OCI-LY3 (cell line): Measurements from ENCODE around the gene PMEL.
A peak's percentile ranks its signal among the peaks of the same experiment; 100 is the strongest.

Experiments used
- H2AFZ ChIP-seq: fragments of 200-600, 300-600 bp; shearing (Covaris generic); 2 replicates; pipeline ENCODE4 v1.6.0; 2014; ENCODE audit warnings: antibody characterized with exemption, low read depth, low read length
- H3K27ac ChIP-seq: fragments of 200-600, 300-600 bp; sonication (generic); 2 replicates; pipeline ENCODE4 v1.5.1; 2014; ENCODE audit warnings: mild to moderate bottlenecking, low read length, moderate library complexity, mixed read lengths
- H3K27me3 ChIP-seq: fragments of 200-600, 300-600 bp; sonication (generic); 2 replicates; pipeline ENCODE4 v1.6.1; 2014; ENCODE audit warnings: low read depth, low read length, mixed read lengths
- H3K36me3 ChIP-seq: fragments of 200-600, 300-600 bp; sonication (generic); replicated peaks from 2 replicates; pipeline ENCODE3; 2014; ENCODE audit warnings: low read depth, low read length, mixed read lengths
- H3K4me1 ChIP-seq: fragments of 300-600, 200-600 bp; sonication (generic); 2 replicates; pipeline ENCODE4 v1.6.1; 2014; ENCODE audit warnings: low read length, mixed read lengths
- H3K4me2 ChIP-seq: fragments of 200-600, 300-600 bp; sonication (generic); 2 replicates; pipeline ENCODE4 v1.6.1; 2014; ENCODE audit warnings: low read length, mixed read lengths
- H3K4me3 ChIP-seq: fragments of 300-600, 200-600 bp; sonication (generic); 2 replicates; pipeline ENCODE4 v1.5.1; 2014; ENCODE audit warnings: antibody characterized with exemption, mild to moderate bottlenecking, low read length, moderate library complexity
- H3K79me2 ChIP-seq: fragments of 300-600, 200-600 bp; shearing (Covaris generic); 2 replicates; pipeline ENCODE4 v1.6.1; 2014; ENCODE audit warnings: mild to moderate bottlenecking, low read length, mixed read lengths
- H3K9ac ChIP-seq: fragments of 300-600, 200-600 bp; shearing (Covaris generic); 2 replicates; pipeline ENCODE4 v1.6.0; 2014; ENCODE audit warnings: mild to moderate bottlenecking, low read length, moderate library complexity
- H3K9me3 ChIP-seq: fragments of 200-600, 300-600 bp; shearing (Covaris generic); 2 replicates; pipeline ENCODE4 v1.6.1; 2014; ENCODE audit warnings: low read length, mixed read lengths; ENCODE audit not compliant: insufficient read depth
- H4K20me1 ChIP-seq: fragments of 200-600, 300-600 bp; sonication (generic); 2 replicates; pipeline ENCODE4 v1.6.1; 2016; ENCODE audit warnings: low read length, mixed read lengths; ENCODE audit not compliant: insufficient read depth
- EZH2phosphoT487 ChIP-seq: fragments of 200-600 bp; shearing (Covaris generic); IDR thresholded peaks from 2 replicates; pipeline ENCODE4 v1.6.1; 2018; ENCODE audit warnings: antibody characterized with exemption, mixed run types, low read depth
- TF ChIP-seq, protein P1 (sequence below): fragments of 200-600, 300-600 bp; sonication (generic); IDR thresholded peaks from 2 replicates; pipeline ENCODE4 v1.5.1; 2014; ENCODE audit warnings: antibody characterized with exemption, low read length, low read depth

PMEL gene

GRCh38 chr12:55965941-55966407, at the start of gene PMEL:
TSS of gene PMEL (minus strand) at chr12:55966042. CDS start at chr12:55966011, 31 bp downstream.
- Histone ChIP-seq H3K4me2 (peak within 1 kb of the TSS; percentile 93), H3K4me3 (peak within 1 kb of the TSS; percentile 96), H3K27me3 (no peaks in the 10 kb centered on the region), H3K9ac (peak within 1 kb of the TSS; percentile 96), H4K20me1 (no peaks in the 10 kb centered on the region), H3K4me1 (peaks cover 25% of the 10 kb centered on the region), H2AFZ (peak within 1 kb of the TSS; percentile 94), H3K36me3 (peaks cover 16% of the 10 kb centered on the region), H3K27ac (peak within 1 kb of the TSS; percentile 25), H3K9me3 (no peaks in the 10 kb centered on the region), H3K79me2 (peaks cover 13% of the 10 kb centered on the region)
- TF ChIP-seq, protein P1, sequence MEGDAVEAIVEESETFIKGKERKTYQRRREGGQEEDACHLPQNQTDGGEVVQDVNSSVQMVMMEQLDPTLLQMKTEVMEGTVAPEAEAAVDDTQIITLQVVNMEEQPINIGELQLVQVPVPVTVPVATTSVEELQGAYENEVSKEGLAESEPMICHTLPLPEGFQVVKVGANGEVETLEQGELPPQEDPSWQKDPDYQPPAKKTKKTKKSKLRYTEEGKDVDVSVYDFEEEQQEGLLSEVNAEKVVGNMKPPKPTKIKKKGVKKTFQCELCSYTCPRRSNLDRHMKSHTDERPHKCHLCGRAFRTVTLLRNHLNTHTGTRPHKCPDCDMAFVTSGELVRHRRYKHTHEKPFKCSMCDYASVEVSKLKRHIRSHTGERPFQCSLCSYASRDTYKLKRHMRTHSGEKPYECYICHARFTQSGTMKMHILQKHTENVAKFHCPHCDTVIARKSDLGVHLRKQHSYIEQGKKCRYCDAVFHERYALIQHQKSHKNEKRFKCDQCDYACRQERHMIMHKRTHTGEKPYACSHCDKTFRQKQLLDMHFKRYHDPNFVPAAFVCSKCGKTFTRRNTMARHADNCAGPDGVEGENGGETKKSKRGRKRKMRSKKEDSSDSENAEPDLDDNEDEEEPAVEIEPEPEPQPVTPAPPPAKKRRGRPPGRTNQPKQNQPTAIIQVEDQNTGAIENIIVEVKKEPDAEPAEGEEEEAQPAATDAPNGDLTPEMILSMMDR, result no peak
- no peak for TF ChIP-seq EZH2phosphoT487

DNA sequence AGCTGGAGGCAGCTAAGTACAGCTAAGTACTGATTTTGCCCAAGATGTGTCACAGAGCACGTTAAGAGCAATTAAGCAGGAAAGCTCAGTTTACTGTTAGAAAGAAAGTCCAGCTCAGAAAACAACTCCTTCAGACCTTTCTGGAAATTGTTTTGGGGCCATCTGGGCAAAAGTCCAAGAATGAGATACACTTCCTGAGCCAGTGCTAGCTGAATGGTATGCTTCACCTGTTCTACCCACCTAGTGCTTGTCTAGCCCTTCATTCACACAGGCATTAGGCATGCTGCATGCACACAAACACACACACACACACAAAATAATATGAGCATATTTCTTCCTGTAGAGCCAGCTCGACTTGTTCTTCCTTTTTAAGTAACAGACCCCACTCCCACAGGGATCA, 48.4 kb upstream of the PMEL start:
- no peak overlapping the region for H2AFZ ChIP-seq
- no peak for TF ChIP-seq EZH2phosphoT487
- TF ChIP-seq, protein P1, result no peak
- H3K79me2 ChIP-seq, result no peaks in the 10 kb centered on the region
- no peaks in the 10 kb centered on the region for H3K27me3 ChIP-seq
- H3K9me3 ChIP-seq, result no peaks in the 10 kb centered on the region
- H3K4me3 ChIP-seq, result no peak overlapping the region
- no peak overlapping the region for H3K27ac ChIP-seq
- H3K4me1 ChIP-seq, result no peaks in the 10 kb centered on the region
- H3K9ac ChIP-seq, result no peak overlapping the region
- no peaks in the 10 kb centered on the region for H3K36me3 ChIP-seq
- H4K20me1 ChIP-seq, result no peaks in the 10 kb centered on the region
- H3K4me2 ChIP-seq, result no peak overlapping the region

DNA sequence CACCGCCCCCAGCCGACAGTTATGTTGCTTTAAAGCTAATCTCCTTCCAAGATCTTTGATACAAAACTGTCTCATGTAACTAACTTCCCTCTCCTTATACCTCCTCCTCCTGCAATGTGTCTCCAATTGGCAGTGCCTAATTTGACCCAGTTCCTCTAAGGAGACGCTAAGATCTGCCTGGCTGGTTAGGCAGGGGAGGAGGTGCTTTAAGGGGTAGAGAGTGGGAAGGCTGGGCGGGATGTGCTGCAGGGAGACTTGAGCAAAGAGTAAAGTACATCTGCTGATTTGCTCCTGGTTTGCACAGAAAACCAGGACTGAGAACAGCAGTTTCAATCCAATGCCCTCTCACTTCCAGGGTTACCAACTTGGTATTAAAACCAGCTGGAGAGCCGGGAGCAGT, 47.6 kb upstream of the PMEL start:
- Histone ChIP-seq H3K27ac (no peak overlapping the region), H3K4me1 (no peaks in the 10 kb centered on the region)

DNA sequence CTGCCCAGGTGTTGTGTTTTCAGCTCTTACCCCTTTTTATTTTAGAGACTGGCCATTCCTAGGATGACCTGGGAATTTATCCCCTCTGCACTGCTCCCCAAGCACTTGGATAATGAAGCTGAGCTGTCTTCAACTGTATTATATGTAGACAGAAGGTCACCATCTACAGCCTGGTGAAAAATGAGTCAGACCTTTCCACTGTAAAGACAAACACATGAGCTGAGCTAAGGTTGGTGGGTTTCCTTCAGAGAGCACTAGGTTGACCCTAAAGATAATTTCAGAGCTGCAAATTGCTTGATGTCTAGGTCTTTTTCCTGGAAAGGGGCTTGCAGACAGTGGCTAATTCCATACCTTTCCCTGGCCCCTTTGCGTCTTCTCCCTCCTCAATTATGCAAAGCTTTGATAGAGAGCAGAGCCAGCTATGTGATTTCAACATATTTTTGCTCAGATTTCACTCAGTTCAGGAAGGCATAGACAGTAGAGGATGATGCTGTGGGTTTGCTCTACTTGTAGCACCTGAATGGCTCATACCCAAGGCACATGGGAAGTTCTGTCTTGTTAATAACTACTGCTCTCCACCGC, 45.8 kb upstream of the PMEL start:
- Histone ChIP-seq H3K79me2 (no peaks in the 10 kb centered on the region), H3K27me3 (no peaks in the 10 kb centered on the region), H3K4me1 (peaks cover 8% of the 10 kb centered on the region; the same call in 1 of the 2 replicates), H3K36me3 (no peaks in the 10 kb centered on the region), H3K9ac (no peak overlapping the region), H3K9me3 (no peaks in the 10 kb centered on the region), H4K20me1 (no peaks in the 10 kb centered on the region), H3K27ac (no peak overlapping the region), H3K4me2 (no peak overlapping the region), H3K4me3 (no peak overlapping the region), H2AFZ (no peak overlapping the region)
- TF ChIP-seq, protein P1, result no peak
- no peak for TF ChIP-seq EZH2phosphoT487

More for the DNA sequence above, 47.6 kb upstream of the PMEL start:
- Histone ChIP-seq H2AFZ (no peak overlapping the region), H3K9me3 (no peaks in the 10 kb centered on the region), H3K79me2 (no peaks in the 10 kb centered on the region), H3K9ac (no peak overlapping the region), H3K4me3 (no peak overlapping the region), H3K4me2 (no peak overlapping the region), H3K36me3 (no peaks in the 10 kb centered on the region), H4K20me1 (no peaks in the 10 kb centered on the region), H3K27me3 (no peaks in the 10 kb centered on the region)
- no peak for TF ChIP-seq EZH2phosphoT487
- TF ChIP-seq, protein P1, result no peak
